ENCODE measurements around the gene TNFRSF21. TPM values are rescaled to one million over a fixed set of nuclear protein-coding genes. Genes with fewer than 3 reads are reported as not detected.

Gene TNFRSF21
- total and polyA plus RNA-seq, 9 of the 15 experiments (the other 6 are each of a cell fraction or from before 2014, with no cell fraction given): 0.63 to 5.7 (median 2.2) TPM

- TF ChIP-seq ZBTB34 (CRISPR knock-in tag; IDR thresholded peaks at IDR 0.05) (no peak), SAP30 (IDR thresholded peaks at IDR 0.05; ENCODE audit: borderline replicate concordance, insufficient read depth, low read depth, low read length, poor library complexity, severe bottlenecking) (peak; percentile 86), TSHZ1 (CRISPR knock-in tag; IDR thresholded peaks at IDR 0.05) (no peak), JUN (IDR thresholded peaks at IDR 0.05; ENCODE audit: borderline replicate concordance, low read depth, low read length) (peak; percentile 81; the same call in 1 of the 2 replicates), JUN (CRISPR knock-in tag; IDR thresholded peaks at IDR 0.05; ENCODE audit: borderline replicate concordance) (peak; percentile 91; the same call in 1 of the 2 replicates), BCOR (IDR thresholded peaks at IDR 0.05) (peak; percentile 81), EGR1 (conservative IDR thresholded peaks at IDR 0.05) (peak; percentile 56; the same call in 1 of the 2 replicates), ZNF717 (CRISPR knock-in tag; IDR thresholded peaks at IDR 0.05) (no peak), SOX6 (IDR thresholded peaks at IDR 0.05) (peak; percentile 64), ARNT (IDR thresholded peaks at IDR 0.05) (0 out of 4 replicates have a peak, but pooled peaks of 1 of the 2 experiments have one; percentile 64), HMGN3 (IDR thresholded peaks at IDR 0.05; ENCODE audit: borderline replicate concordance, extremely low read depth, insufficient read length, low read depth, low read length) (peak; percentile 57), ZNF511 (CRISPR knock-in tag; IDR thresholded peaks at IDR 0.05) (peak; percentile 84), TBP (optimal IDR thresholded peaks at IDR 0.05; ENCODE audit: low read depth, low read length) (peak; percentile 77), NRF1 (conservative IDR thresholded peaks at IDR 0.05 in 1 of 2, IDR thresholded peaks at IDR 0.05 in 1 of 2) (peak; percentile 28 to 34; a peak in 2 of 4 replicates), BHLHE40 (IDR thresholded peaks at IDR 0.05; ENCODE audit: low read length) (peak; percentile 35), PRDM10 (IDR thresholded peaks at IDR 0.05; ENCODE audit: partially characterized antibody) (peak; percentile 15), USF2 (CRISPR knock-in tag; IDR thresholded peaks at IDR 0.05) (peak; percentile 79)
These were observed at the start of gene TNFRSF21 (continued) for GRCh38 chr6:47309291-47310130.
